GM12878 (cell line): ENCODE measurements around the gene RNF13. TPM values are rescaled to one million over a fixed set of nuclear protein-coding genes. Genes with fewer than 3 reads are reported as not detected.

Source experiments
- ATAC-seq: fragments of 200-7000 bp; cut with Tn5 transposase; 3 replicates; pipeline ENCODE4 v1.9.1; 2020; ENCODE audit warnings: mild to moderate bottlenecking, moderate library complexity
- BruUV-seq: library from RNA; stranded (reverse); fragments of 400-500 nt; replicated peaks from 2 replicates; lab custom pipeline; 2021; lab: Mats Ljungman, UMichigan
- CTCF ChIA-PET: fragments of 300-600 bp; sonication (Branson Sonifier 250); formaldehyde crosslinking; extraction: SDS; loops from one replicate; lab custom pipeline; 2021; ENCODE audit warnings: inconsistent platforms; lab: Yijun Ruan, JAX
- POLR2A ChIA-PET: fragments of 350-600 bp; formaldehyde crosslinking; extraction: SDS; loops from one replicate; lab custom pipeline; 2021; ENCODE audit warnings: inconsistent platforms; lab: Charles Lee
- RAD21 ChIA-PET: fragments of 300-600 bp; sonication (Branson Sonifier 250); formaldehyde crosslinking; loops from one replicate; lab custom pipeline; 2023; ENCODE audit warnings: antibody characterized with exemption; ENCODE audit not compliant: unreplicated experiment; lab: Charles Lee
- SMC1A ChIA-PET: fragments of 300-600 bp; sonication (Branson Sonifier 250); formaldehyde crosslinking; loops from one replicate; lab custom pipeline; 2023; ENCODE audit not compliant: unreplicated experiment, uncharacterized antibody; lab: Charles Lee
- DNase-seq: peaks from one replicate; pipeline ENCODE4 v3.0.0-alpha.2; 2011; ENCODE audit warnings: low read depth, low spot score
- FAIRE-seq: peaks from 3 replicates; lab custom pipeline; 2011; peaks lifted over from hg19 to GRCh38; lab: Jason Lieb, UNC
- H2AFZ ChIP-seq: 2 replicates; pipeline ENCODE4 v1.6.0; 2011; ENCODE audit warnings: low read depth, low read length, control low read depth; ENCODE audit not compliant: control insufficient read depth
- H3K27ac ChIP-seq: 2 replicates; pipeline ENCODE4 v1.5.1; 2011; ENCODE audit warnings: control low read depth; ENCODE audit not compliant: control insufficient read depth, insufficient read depth
- H3K27me3 ChIP-seq, 2 experiments: replicated peaks in 1 of 2; 2 replicates each; pipeline versions ENCODE4 v1.6.0 to v1.6.1; 2011; ENCODE audit warnings: low read length in 1 of 2; ENCODE audit not compliant: control insufficient read depth in 2 of 2, insufficient read depth in 2 of 2
- H3K36me3 ChIP-seq, 2 experiments: 2 replicates each; pipeline ENCODE4 v1.5.1; 2011; ENCODE audit warnings: low read length in 1 of 2; ENCODE audit not compliant: control insufficient read depth in 2 of 2, insufficient read depth in 2 of 2
- H3K4me1 ChIP-seq: 2 replicates; pipeline ENCODE4 v1.6.1; 2011; ENCODE audit warnings: mild to moderate bottlenecking, low read length, moderate library complexity, mixed read lengths; ENCODE audit not compliant: control insufficient read depth, insufficient read depth
- H3K4me2 ChIP-seq: 2 replicates; pipeline ENCODE4 v1.6.0; 2011; ENCODE audit warnings: control low read depth; ENCODE audit not compliant: control insufficient read depth, insufficient read depth
- H3K4me3 ChIP-seq: fragments of 200-600 bp; sonication (generic); 2 replicates; pipeline ENCODE4 v1.5.1; 2016
- H3K79me2 ChIP-seq: 2 replicates; pipeline ENCODE4 v1.6.0; 2011; ENCODE audit warnings: low read length; ENCODE audit not compliant: control insufficient read depth, insufficient read depth
- H3K9ac ChIP-seq: 2 replicates; pipeline ENCODE4 v1.8.0; 2011; ENCODE audit warnings: low read length, control low read depth, mixed read lengths; ENCODE audit not compliant: control insufficient read depth, insufficient read depth
- H3K9me3 ChIP-seq: replicated peaks from 3 replicates; pipeline ENCODE4 v1.5.1; 2011; ENCODE audit warnings: mild to moderate bottlenecking, low read length; ENCODE audit not compliant: control insufficient read depth, insufficient read depth
- H4K20me1 ChIP-seq: 2 replicates; pipeline ENCODE4 v1.6.0; 2011; ENCODE audit not compliant: control insufficient read depth, insufficient read depth
- BRCA1 ChIP-seq: IDR thresholded peaks from 2 replicates; pipeline ENCODE4 v1.6.1; 2011; ENCODE audit warnings: low read depth, low read length, improper control_type of control experiment
- FOXM1 ChIP-seq: IDR thresholded peaks from 2 replicates; pipeline ENCODE4 v1.6.1; 2012; ENCODE audit warnings: low read depth, mild to moderate bottlenecking, inconsistent platforms, low read length, moderate library complexity
- HDAC2 ChIP-seq: fragments of 200-600 bp; sonication (generic); IDR thresholded peaks from 2 replicates; pipeline ENCODE4 v1.6.1; 2017
- HDAC6 ChIP-seq: fragments of 200-600 bp; sonication (generic); IDR thresholded peaks from one replicate; pipeline ENCODE4 v1.8.0; 2017; ENCODE audit warnings: antibody characterized with exemption; ENCODE audit not compliant: unreplicated experiment
- RCOR1 ChIP-seq: conservative IDR thresholded peaks from 2 replicates; pipeline ENCODE4 v1.6.1; 2012; ENCODE audit warnings: low read depth, low read length, improper control_type of control experiment
- RELA ChIP-seq: fragments of 450-650 bp; IDR thresholded peaks from 2 replicates; pipeline ENCODE4 v1.8.0; 2014; ENCODE audit warnings: borderline replicate concordance; ENCODE audit not compliant: partially characterized antibody
- STAT1 ChIP-seq: fragments of 450-650 bp; conservative IDR thresholded peaks from 2 replicates; pipeline ENCODE4 v1.6.1; 2014; ENCODE audit warnings: antibody characterized with exemption, mild to moderate bottlenecking
- ZNF217 ChIP-seq: fragments of 450-650 bp; IDR thresholded peaks from 2 replicates; pipeline ENCODE4 v1.6.1; 2017; ENCODE audit warnings: antibody characterized with exemption, mild to moderate bottlenecking
- WGBS: methylation state at CpG from one replicate; pipeline ENCODE4 v1.1.6; 2016; ENCODE audit warnings: low lambda C conversion rate; ENCODE audit not compliant: insufficient replicate concordance, insufficient coverage; ENCODE audit errors: missing lambda C conversion rate; 5-methylcytosine and 5-hydroxymethylcytosine counted together
- in situ Hi-C: fragments of 300-500 bp; cut with MboI; formaldehyde crosslinking; loops from 9 replicates; pipeline ENCODE4 v1.14.3; 2018; ENCODE audit warnings: mixed read lengths
- intact Hi-C: fragments of 100-400 bp; cut with micrococcal nuclease; formaldehyde crosslinking; loops from one replicate; pipeline ENCODE4 v1.14.2; 2022; ENCODE audit not compliant: unreplicated experiment
- polyA plus RNA-seq, 11 experiments: library from polyadenylated mRNA; depleted of rRNA in 4 of 11; unstranded in 6 of 11; stranded (reverse) in 5 of 11; fragments of >200 nt; fragmentation: Nextera tagmentation in 4 of 11; fragmentation: Illumina TruSeq in 1 of 11; extraction: Ambion mirVana in 4 of 11; extraction: Trizol in 1 of 11; gene quantifications; 1 replicate in 1 of 11; 2 replicates in 10 of 11; pipeline versions ENCODE4 v1.2.1 to v1.2.3, GENCODE V29; 2011 to 2016; ENCODE audit warnings: inconsistent platforms in 2 of 11, missing spikeins in 2 of 11, low read depth in 1 of 11
- total RNA-seq, 4 experiments: library from RNA; depleted of rRNA in 3 of 4; stranded (reverse); fragments of >200 nt in 3 of 4; fragmentation: Illumina TruSeq in 1 of 4; extraction: Trizol in 1 of 4; gene quantifications; 2 replicates each; pipeline versions ENCODE4 v1.2.1 to v1.2.3, GENCODE V29; 2013 to 2021

RNF13 gene
- total and polyA plus RNA-seq, 10 of the 15 experiments (the other 5 are each of a cell fraction or from before 2014, with no cell fraction given): 18.9 to 73.4 (median 36.7) TPM

DNA sequence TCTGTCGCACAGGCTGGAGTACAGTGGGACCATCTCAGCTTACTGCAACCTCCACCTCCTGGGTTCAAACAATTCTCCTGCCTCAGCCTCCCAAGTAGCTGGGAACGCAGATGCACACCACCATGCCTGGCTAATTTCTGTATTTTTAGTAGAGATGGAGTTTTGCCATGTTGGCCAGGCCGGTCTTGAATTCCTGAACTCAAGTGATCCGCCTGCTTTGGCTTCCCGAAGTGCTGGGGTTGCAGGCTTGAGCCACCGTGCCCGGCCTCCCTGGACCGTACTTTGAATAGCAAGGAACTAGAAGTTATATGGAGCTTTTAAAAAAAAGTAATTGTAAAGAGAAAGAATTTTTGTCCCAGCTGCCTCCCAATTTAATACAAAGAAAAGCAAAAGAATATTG lies 12.3 kb upstream of the RNF13 start (continued):
- TF ChIP-seq RELA (no peak), STAT1 (no peak), FOXM1 (no peak), ZNF217 (no peak), HDAC2 (no peak), BRCA1 (no peak), HDAC6 (no peak)

DNA sequence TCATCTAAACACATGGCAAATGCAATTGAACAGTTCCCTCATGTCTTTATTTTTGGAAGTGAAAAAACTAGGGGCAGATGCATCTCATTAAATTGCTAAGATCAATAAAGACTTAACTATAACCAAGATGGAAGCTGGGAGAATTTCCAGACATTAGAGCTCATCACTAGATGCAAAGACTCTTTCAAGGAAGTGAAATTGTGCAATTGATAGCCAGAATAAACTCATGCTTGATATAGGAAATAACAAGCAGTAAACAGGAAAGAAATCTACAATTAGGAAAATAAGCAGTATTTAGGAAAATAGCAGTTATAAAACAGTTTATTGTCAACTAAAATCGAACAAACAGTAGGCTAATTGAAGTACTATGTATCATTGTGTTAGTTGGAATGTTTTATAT lies 11.8 kb upstream of the RNF13 start:
- Histone ChIP-seq H3K36me3 (no peaks in the 10 kb centered on the region), H3K4me1 (no peaks in the 10 kb centered on the region), H3K79me2 (no peaks in the 10 kb centered on the region), H3K4me3 (no peak overlapping the region), H3K27ac (no peak overlapping the region), H3K9me3 (no peaks in the 10 kb centered on the region), H3K4me2 (no peak overlapping the region), H2AFZ (no peak overlapping the region), H3K9ac (no peak overlapping the region), H4K20me1 (no peaks in the 10 kb centered on the region), H3K27me3 (no peaks in the 10 kb centered on the region)
- in situ Hi-C loops: no loop called here
- DNase-seq: no peak
- RAD21 ChIA-PET: no interaction called here
- no peak for TF ChIP-seq RCOR1
- no TSS peak for BruUV-seq
- 0% methylated on average over 1 of the region's 1 CpG for WGBS
- no peak for FAIRE-seq
- intact Hi-C loops: no loop called here
- CTCF ChIA-PET: interaction anchor here (1.1 to 1.4 kb wide), 2 partner anchors 31 to 44 kb away, joined by 3 to 4 read pairs; no protein-coding TSS in a partner anchor
- SMC1A ChIA-PET: interaction anchor here (0.6 kb wide), 1 partner anchor 30 kb away, joined by 3 read pairs; no protein-coding TSS in a partner anchor
- POLR2A ChIA-PET: no interaction called here
- ATAC-seq: no peak
